OCI-LY7 (cell line): ENCODE data around the gene FTSJ3. TPM values are rescaled to one million over a fixed set of nuclear protein-coding genes. Genes with fewer than 3 reads are reported as not detected.

Experiments used
- BruUV-seq: library from RNA; stranded (reverse); fragments of 400-500 nt; replicated peaks from 2 replicates; lab custom pipeline; 2021; lab: Mats Ljungman, UMichigan
- CTCF ChIA-PET: fragments of 300-600 bp; sonication (Branson Sonifier 250); formaldehyde crosslinking; loops from one replicate; lab custom pipeline; 2022; ENCODE audit warnings: antibody characterized with exemption; ENCODE audit not compliant: unreplicated experiment; lab: Charles Lee
- POLR2A ChIA-PET: fragments of 300-600 bp; sonication (Branson Sonifier 250); formaldehyde crosslinking; loops from one replicate; lab custom pipeline; 2022; ENCODE audit warnings: antibody characterized with exemption; lab: Charles Lee
- DNase-seq: peaks from one replicate; pipeline ENCODE4 v3.0.0-alpha.2; 2015; ENCODE audit warnings: low spot score
- H2AFZ ChIP-seq: fragments of 200-600 bp; sonication (generic), shearing (Covaris generic); 2 replicates; pipeline ENCODE4 v1.6.1; 2014; ENCODE audit warnings: mild to moderate bottlenecking, antibody characterized with exemption, low read length, moderate library complexity
- H3K27ac ChIP-seq: fragments of 200-600 bp; sonication (generic); 2 replicates; pipeline ENCODE4 v1.5.1; 2014; ENCODE audit warnings: mixed run types, low read depth, mild to moderate bottlenecking, moderate library complexity, low read length, inconsistent platforms; ENCODE audit not compliant: poor library complexity, severe bottlenecking
- H3K36me3 ChIP-seq: fragments of 200-600 bp; sonication (generic); 2 replicates; pipeline ENCODE4 v1.6.1; 2014; ENCODE audit warnings: mild to moderate bottlenecking, antibody characterized with exemption, low read length, moderate library complexity, mixed read lengths; ENCODE audit not compliant: insufficient read depth
- H3K4me1 ChIP-seq: fragments of 200-600 bp; sonication (generic); 2 replicates; pipeline ENCODE4 v1.5.1; 2014; ENCODE audit warnings: mild to moderate bottlenecking, low read length; ENCODE audit not compliant: insufficient read depth, poor library complexity, severe bottlenecking
- H3K4me2 ChIP-seq: fragments of 200-600 bp; sonication (generic); 2 replicates; pipeline ENCODE4 v1.6.1; 2014; ENCODE audit warnings: mild to moderate bottlenecking, low read length
- H3K4me3 ChIP-seq: fragments of 200-600 bp; sonication (generic); 2 replicates; pipeline ENCODE4 v1.5.1; 2014; ENCODE audit warnings: mild to moderate bottlenecking, low read depth, low read length; ENCODE audit not compliant: poor library complexity, severe bottlenecking
- H3K79me2 ChIP-seq: fragments of 200-600 bp; sonication (generic); 2 replicates; pipeline ENCODE4 v1.6.1; 2016; ENCODE audit warnings: low read depth, mild to moderate bottlenecking, low read length, moderate library complexity, mixed read lengths; ENCODE audit not compliant: insufficient read depth
- H3K9me2 ChIP-seq: fragments of 200-600 bp; sonication (generic); 2 replicates; pipeline ENCODE4 v1.6.1; 2016; ENCODE audit warnings: mild to moderate bottlenecking, low read length, mixed read lengths; ENCODE audit not compliant: insufficient read depth
- H3K9me3 ChIP-seq: fragments of 200-600 bp; sonication (generic); 2 replicates; pipeline ENCODE4 v1.6.1; 2014; ENCODE audit warnings: mild to moderate bottlenecking, mixed run types, low read length, mixed read lengths
- H4K20me1 ChIP-seq: fragments of 200-600 bp; sonication (generic); 2 replicates; pipeline ENCODE4 v1.6.1; 2014; ENCODE audit warnings: mild to moderate bottlenecking, antibody characterized with exemption, low read length, moderate library complexity, mixed read lengths; ENCODE audit not compliant: insufficient read depth
- CTCF ChIP-seq: fragments of 200-600 bp; sonication (generic); conservative IDR thresholded peaks from 2 replicates; pipeline ENCODE4 v1.5.1; 2014; ENCODE audit warnings: mild to moderate bottlenecking, antibody characterized with exemption, low read length, moderate library complexity, mixed read lengths
- EZH2phosphoT487 ChIP-seq: fragments of 200-600 bp; sonication (generic); IDR thresholded peaks from 2 replicates; pipeline ENCODE4 v1.6.1; 2018; ENCODE audit warnings: low read depth, borderline replicate concordance, mild to moderate bottlenecking, mixed run types, antibody characterized with exemption, low read length, moderate library complexity, mixed read lengths
- intact Hi-C: fragments of 100-400 bp; cut with micrococcal nuclease; formaldehyde crosslinking; loops from one replicate; pipeline ENCODE4 v1.10.0; 2022; ENCODE audit not compliant: unreplicated experiment
- total RNA-seq, 2 experiments: library from RNA; depleted of rRNA in 1 of 2; stranded (reverse); fragments of >200 nt in 1 of 2; shearing (Covaris generic) in 1 of 2; gene quantifications; 2 replicates each; pipeline ENCODE4 v1.2.3, GENCODE V29; 2014 to 2022

FTSJ3 gene
- total RNA-seq, 2 experiments from 2014 or later, result 32.4 to 49.0 TPM

GRCh38 chr17:63820963-63821561 is 6.4 kb downstream of the FTSJ3 start:
- Histone ChIP-seq H3K4me3 (no peak overlapping the region), H3K9me3 (no peaks in the 10 kb centered on the region), H3K27ac (no peak overlapping the region), H4K20me1 (peaks cover 4% of the 10 kb centered on the region; the same call in 1 of the 2 replicates), H3K4me1 (peaks cover 11% of the 10 kb centered on the region), H3K79me2 (peaks cover 6% of the 10 kb centered on the region; the same call in 1 of the 2 replicates), H2AFZ (no peak overlapping the region), H3K36me3 (peaks cover 98% of the 10 kb centered on the region), H3K4me2 (no peak overlapping the region), H3K9me2 (no peaks in the 10 kb centered on the region)
- intact Hi-C loops, result no loop called here
- CTCF ChIA-PET, result interaction anchor here (1.3 kb wide), 1 partner anchor 14 kb away, joined by 3 read pairs; no protein-coding TSS in a partner anchor
- no peak for TF ChIP-seq CTCF
- no peak for TF ChIP-seq EZH2phosphoT487
- POLR2A ChIA-PET, result no interaction called here
- DNase-seq, result no peak
- no TSS peak for BruUV-seq

GRCh38 chr17:63819585-63820537 is 7.6 kb downstream of the FTSJ3 start:
- intact Hi-C loops, result no loop called here
- peaks cover 98% of the 10 kb centered on the region for H3K36me3 ChIP-seq
- H4K20me1 ChIP-seq, result peaks cover 4% of the 10 kb centered on the region; the same call in 1 of the 2 replicates
- H3K9me3 ChIP-seq, result no peaks in the 10 kb centered on the region
- no peaks in the 10 kb centered on the region for H3K79me2 ChIP-seq
- TF ChIP-seq EZH2phosphoT487 (no peak), CTCF (no peak)
- DNase-seq, result no peak
- BruUV-seq, result TSS peak; percentile 91
- H3K4me3 ChIP-seq, result no peak overlapping the region
- POLR2A ChIA-PET, result interaction anchor here (0.9 kb wide), 1 partner anchor 47 kb away, joined by 3 read pairs; the partner anchor contains the start of gene CCDC47
- H3K4me2 ChIP-seq, result no peak overlapping the region
- peaks cover 4% of the 10 kb centered on the region for H3K4me1 ChIP-seq
- H3K27ac ChIP-seq, result no peak overlapping the region
- H2AFZ ChIP-seq, result no peak overlapping the region
- no peaks in the 10 kb centered on the region for H3K9me2 ChIP-seq
- CTCF ChIA-PET, result interaction anchor here (1.3 kb wide), 1 partner anchor 15 kb away, joined by 3 read pairs; no protein-coding TSS in a partner anchor
